ENCODE results near the gene ABCC11.
"Not testable (repeated sequence)": the region's sequence is repeated elsewhere in the genome, so short reads cannot be mapped to it uniquely, and the experiment has no call there.

Gene ABCC11

GRCh38 chr16:48173889-48174288 is 73.5 kb downstream of the ABCC11 start:
- TF ChIP-seq CTCF (IDR thresholded peaks at IDR 0.05; ENCODE audit: control extremely low read depth, extremely low read depth, low read depth, missing control alignments): no peak
- POLR2A ChIA-PET: interaction anchor here (0.6 kb wide), 1 partner anchor 1220 kb away, joined by 5 read pairs; no protein-coding TSS in a partner anchor
- CTCF ChIA-PET: interaction anchor here (1.3 to 4.2 kb wide), 3 partner anchors 10 to 1136 kb away, joined by 3 to 25 read pairs (median 6); no protein-coding TSS in a partner anchor

GRCh38 chr16:48172682-48173081 is 74.7 kb downstream of the ABCC11 start:
- ChIA-PET CTCF (interaction anchor here (1.4 kb wide), 1 partner anchor 1155 kb away, joined by 4 read pairs; no protein-coding TSS in a partner anchor), POLR2A (no interaction called here)
- TF ChIP-seq CTCF (IDR thresholded peaks at IDR 0.05; ENCODE audit: control extremely low read depth, extremely low read depth, low read depth, missing control alignments): no peak
- DNase-seq (ENCODE audit: extremely low spot score): no peak

More at GRCh38 chr16:48173889-48174288, 73.5 kb downstream of the ABCC11 start:
- DNase-seq (ENCODE audit: extremely low spot score): no peak

GRCh38 chr16:48169896-48170295 is 77.4 kb downstream of the ABCC11 start:
- no peak for DNase-seq (ENCODE audit: extremely low spot score)
- no peak for TF ChIP-seq CTCF (IDR thresholded peaks at IDR 0.05; ENCODE audit: control extremely low read depth, extremely low read depth, low read depth, missing control alignments)
- POLR2A ChIA-PET: no interaction called here
- CTCF ChIA-PET: interaction anchor here (1.0 to 7.4 kb wide), 2 partner anchors 11 to 1026 kb away, joined by 3 to 90 read pairs; partner anchors contain the start of gene NETO2

GRCh38 chr16:48168075-48168474 is 79.3 kb downstream of the ABCC11 start:
- CTCF ChIA-PET: interaction anchor here (1.4 to 7.4 kb wide), 2 partner anchors 113 to 1024 kb away, joined by 3 to 90 read pairs; partner anchors contain the start of gene NETO2
- TF ChIP-seq CTCF (IDR thresholded peaks at IDR 0.05; ENCODE audit: control extremely low read depth, extremely low read depth, low read depth, missing control alignments): no peak
- no peak for DNase-seq (ENCODE audit: extremely low spot score)
- POLR2A ChIA-PET: no interaction called here

GRCh38 chr16:48166617-48167016 is 80.7 kb downstream of the ABCC11 start:
- CTCF ChIA-PET: interaction anchor here (0.8 to 7.4 kb wide), 9 partner anchors 10 to 1493 kb away, joined by 3 to 90 read pairs (median 4); partner anchors contain the start of genes ABCC12 and NETO2
- DNase-seq (ENCODE audit: extremely low spot score); POLR2A ChIA-PET: not testable (repeated sequence)

- ChIA-PET CTCF (interaction anchor here (0.8 to 7.4 kb wide), 12 partner anchors 9 to 1492 kb away, joined by 3 to 90 read pairs (median 4); partner anchors contain the start of genes ABCC12 and NETO2), POLR2A (no interaction called here)
- DNase-seq (ENCODE audit: extremely low spot score): no peak
- TF ChIP-seq CTCF (IDR thresholded peaks at IDR 0.05; ENCODE audit: control extremely low read depth, extremely low read depth, low read depth, missing control alignments): no peak
Measured at GRCh38 chr16:48165961-48166578, 81.3 kb downstream of the ABCC11 start.
